HEK293 (cell line): ENCODE measurements around the gene SLC25A1.

Source experiments
- CTCF ChIA-PET: fragments of 350-600 bp; formaldehyde crosslinking; extraction: SDS; loops from one replicate; lab custom pipeline; 2021; ENCODE audit warnings: antibody characterized with exemption; lab: Yijun Ruan, JAX
- POLR2A ChIA-PET: fragments of 300-600 bp; formaldehyde crosslinking; extraction: SDS; loops from one replicate; lab custom pipeline; 2020; ENCODE audit warnings: antibody characterized with exemption, inconsistent platforms; lab: Yijun Ruan, JAX
- H3K27ac ChIP-seq: fragments of 200-500 bp; sonication (Bioruptor generic); 2 replicates; pipeline ENCODE4 v1.5.1; 2014; ENCODE audit warnings: low read depth, low read length, control low read depth, inconsistent platforms; ENCODE audit errors: extremely low read depth
- H3K36me3 ChIP-seq, 2 experiments: fragments of 200-500 bp in 1 of 2; sonication (Bioruptor generic) in 1 of 2; 1 replicate in 1 of 2; 2 replicates in 1 of 2; pipeline ENCODE4 v1.5.1; 2014 to 2017; ENCODE audit warnings: inconsistent platforms in 2 of 2, low read length in 2 of 2; ENCODE audit not compliant: control insufficient read depth in 2 of 2, insufficient read depth in 1 of 2
- H3K4me1 ChIP-seq: fragments of 200-500 bp; sonication (Bioruptor generic); 2 replicates; pipeline ENCODE4 v1.5.1; 2014; ENCODE audit warnings: mild to moderate bottlenecking, low read length, inconsistent platforms; ENCODE audit not compliant: control insufficient read depth, insufficient read depth
- H3K4me3 ChIP-seq: 2 replicates; pipeline ENCODE4 v1.5.1; 2011; ENCODE audit warnings: low read depth, mild to moderate bottlenecking, control low read depth, low read length, moderate library complexity
- H3K9me3 ChIP-seq: fragments of 200-500 bp; sonication (Bioruptor generic); 2 replicates; pipeline ENCODE4 v1.5.1; 2014; ENCODE audit warnings: low read depth, low read length, inconsistent platforms; ENCODE audit not compliant: control insufficient read depth, insufficient read depth
- BCL11B ChIP-seq: fragments of 450-650 bp; formaldehyde crosslinking; IDR thresholded peaks from 2 replicates; pipeline ENCODE4 v1.5.1; 2016; ENCODE audit warnings: low read depth, missing biosample characterization, missing genetic modification characterization
- EGR2 ChIP-seq: fragments of 450-650 bp; formaldehyde crosslinking; IDR thresholded peaks from 2 replicates; pipeline ENCODE4 v1.5.1; 2016; ENCODE audit warnings: low read depth, missing biosample characterization, missing genetic modification characterization
- GLI4 ChIP-seq: fragments of 450-650 bp; formaldehyde crosslinking; IDR thresholded peaks from 2 replicates; pipeline ENCODE4 v1.5.1; 2016; ENCODE audit warnings: missing biosample characterization, missing genetic modification characterization
- MYNN ChIP-seq: fragments of 450-650 bp; formaldehyde crosslinking; IDR thresholded peaks from 2 replicates; pipeline ENCODE4 v1.5.1; 2016; ENCODE audit warnings: missing biosample characterization, missing genetic modification characterization, borderline replicate concordance
- PRDM1 ChIP-seq: fragments of 450-650 bp; formaldehyde crosslinking; IDR thresholded peaks from 2 replicates; pipeline ENCODE4; 2016; ENCODE audit warnings: missing biosample characterization, missing genetic modification characterization
- ZFP3 ChIP-seq: fragments of 450-650 bp; formaldehyde crosslinking; IDR thresholded peaks from 2 replicates; pipeline ENCODE4 v1.5.1; 2016; ENCODE audit warnings: low read depth, missing biosample characterization, missing genetic modification characterization
- ZNF112 ChIP-seq: fragments of 450-650 bp; formaldehyde crosslinking; IDR thresholded peaks from 2 replicates; pipeline ENCODE4 v1.5.0; 2017; ENCODE audit warnings: missing biosample characterization, missing genetic modification characterization
- ZNF121 ChIP-seq: fragments of 450-650 bp; formaldehyde crosslinking; IDR thresholded peaks from 2 replicates; pipeline ENCODE4 v1.5.1; 2016; ENCODE audit warnings: missing biosample characterization, missing genetic modification characterization
- ZNF140 ChIP-seq: fragments of 450-650 bp; formaldehyde crosslinking; IDR thresholded peaks from 2 replicates; pipeline ENCODE4 v1.5.1; 2016; ENCODE audit warnings: missing biosample characterization, missing genetic modification characterization
- ZNF148 ChIP-seq: fragments of 450-650 bp; formaldehyde crosslinking; IDR thresholded peaks from 2 replicates; pipeline ENCODE4 v1.5.0; 2017; ENCODE audit warnings: missing biosample characterization, missing genetic modification characterization, borderline replicate concordance
- ZNF155 ChIP-seq: fragments of 450-650 bp; formaldehyde crosslinking; IDR thresholded peaks from 2 replicates; pipeline ENCODE4 v1.5.1; 2016; ENCODE audit warnings: missing biosample characterization, missing genetic modification characterization
- ZNF175 ChIP-seq: fragments of 450-650 bp; formaldehyde crosslinking; IDR thresholded peaks from 2 replicates; pipeline ENCODE4 v1.5.1; 2016; ENCODE audit warnings: missing biosample characterization, missing genetic modification characterization
- ZNF184 ChIP-seq: fragments of 450-650 bp; IDR thresholded peaks from 2 replicates; pipeline ENCODE4 v1.5.1; 2018; ENCODE audit warnings: missing biosample characterization, mild to moderate bottlenecking, missing genetic modification characterization
- ZNF19 ChIP-seq: fragments of 450-650 bp; formaldehyde crosslinking; IDR thresholded peaks from 2 replicates; pipeline ENCODE4; 2016; ENCODE audit warnings: missing biosample characterization, missing genetic modification characterization, low read depth
- ZNF202 ChIP-seq: fragments of 450-650 bp; formaldehyde crosslinking; IDR thresholded peaks from 2 replicates; pipeline ENCODE4 v1.5.1; 2016; ENCODE audit warnings: missing biosample characterization, missing genetic modification characterization, borderline replicate concordance
- ZNF266 ChIP-seq: fragments of 450-650 bp; formaldehyde crosslinking; IDR thresholded peaks from 2 replicates; pipeline ENCODE4 v1.5.1; 2016; ENCODE audit warnings: missing biosample characterization, missing genetic modification characterization, low read depth
- ZNF274 ChIP-seq, 2 experiments: fragments of 200-500 bp in 1 of 2; fragments of 450-650 bp in 1 of 2; sonication (Bioruptor generic) in 1 of 2; formaldehyde crosslinking in 1 of 2; IDR thresholded peaks; 2 replicates each; pipeline versions ENCODE4 v1.5.1 to v1.6.1; 2014 to 2016; ENCODE audit warnings: borderline replicate concordance in 1 of 2, inconsistent platforms in 1 of 2, low read length in 1 of 2, missing biosample characterization in 1 of 2, missing genetic modification characterization in 1 of 2
- ZNF501 ChIP-seq: fragments of 450-650 bp; formaldehyde crosslinking; IDR thresholded peaks from 2 replicates; pipeline ENCODE4 v1.5.1; 2016; ENCODE audit warnings: missing biosample characterization, missing genetic modification characterization
- ZNF530 ChIP-seq: fragments of 450-650 bp; formaldehyde crosslinking; IDR thresholded peaks from 2 replicates; pipeline ENCODE4 v1.5.1; 2016; ENCODE audit warnings: low read depth, missing biosample characterization, missing genetic modification characterization
- ZNF548 ChIP-seq: fragments of 450-650 bp; formaldehyde crosslinking; IDR thresholded peaks from 2 replicates; pipeline ENCODE4 v1.5.1; 2016; ENCODE audit warnings: missing biosample characterization, missing genetic modification characterization
- ZNF654 ChIP-seq: fragments of 450-650 bp; formaldehyde crosslinking; IDR thresholded peaks from 2 replicates; pipeline ENCODE4 v1.5.1; 2016; ENCODE audit warnings: low read depth, missing biosample characterization, missing genetic modification characterization
- TF ChIP-seq, protein P1 (sequence below): fragments of 450-650 bp; formaldehyde crosslinking; IDR thresholded peaks from 2 replicates; pipeline ENCODE4 v1.5.1; 2016; ENCODE audit warnings: missing biosample characterization, missing genetic modification characterization
- TF ChIP-seq, protein P2 (sequence below): fragments of 450-650 bp; formaldehyde crosslinking; IDR thresholded peaks from 2 replicates; pipeline ENCODE4 v1.5.1; 2016; ENCODE audit warnings: missing biosample characterization, missing genetic modification characterization
- TF ChIP-seq, protein P3 (sequence below): fragments of 450-650 bp; formaldehyde crosslinking; IDR thresholded peaks from 2 replicates; pipeline ENCODE4 v1.5.1; 2016; ENCODE audit warnings: missing biosample characterization, missing genetic modification characterization

Gene SLC25A1

GRCh38 chr22:19226428-19226827, 47.9 kb upstream of the SLC25A1 start:
- Histone ChIP-seq H3K9me3 (no peaks in the 10 kb centered on the region), H3K4me1 (no peaks in the 10 kb centered on the region), H3K4me3 (no peak overlapping the region), H3K27ac (no peak overlapping the region), H3K36me3 (peaks cover 0 to 83% of the 10 kb centered on the region in 2 experiments; a peak in 1 of 3 replicates)
- ChIA-PET POLR2A (no interaction called here), CTCF (no interaction called here)
- TF ChIP-seq MYNN (tag by site-specific recombination) (no peak), ZNF121 (tag by site-specific recombination) (no peak), ZNF501 (no peak), PRDM1 (tag by site-specific recombination) (no peak), ZNF274 (IDR thresholded peaks at IDR 0.05; ENCODE audit: low read length) (no peak), ZNF274 (tag by site-specific recombination; IDR thresholded peaks at IDR 0.05; ENCODE audit: borderline replicate concordance) (no peak), ZNF548 (tag by site-specific recombination) (no peak), ZNF266 (tag by site-specific recombination) (no peak)
- TF ChIP-seq, protein P1, sequence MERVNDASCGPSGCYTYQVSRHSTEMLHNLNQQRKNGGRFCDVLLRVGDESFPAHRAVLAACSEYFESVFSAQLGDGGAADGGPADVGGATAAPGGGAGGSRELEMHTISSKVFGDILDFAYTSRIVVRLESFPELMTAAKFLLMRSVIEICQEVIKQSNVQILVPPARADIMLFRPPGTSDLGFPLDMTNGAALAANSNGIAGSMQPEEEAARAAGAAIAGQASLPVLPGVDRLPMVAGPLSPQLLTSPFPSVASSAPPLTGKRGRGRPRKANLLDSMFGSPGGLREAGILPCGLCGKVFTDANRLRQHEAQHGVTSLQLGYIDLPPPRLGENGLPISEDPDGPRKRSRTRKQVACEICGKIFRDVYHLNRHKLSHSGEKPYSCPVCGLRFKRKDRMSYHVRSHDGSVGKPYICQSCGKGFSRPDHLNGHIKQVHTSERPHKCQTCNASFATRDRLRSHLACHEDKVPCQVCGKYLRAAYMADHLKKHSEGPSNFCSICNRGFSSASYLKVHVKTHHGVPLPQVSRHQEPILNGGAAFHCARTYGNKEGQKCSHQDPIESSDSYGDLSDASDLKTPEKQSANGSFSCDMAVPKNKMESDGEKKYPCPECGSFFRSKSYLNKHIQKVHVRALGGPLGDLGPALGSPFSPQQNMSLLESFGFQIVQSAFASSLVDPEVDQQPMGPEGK, result no peak
- TF ChIP-seq, protein P2, sequence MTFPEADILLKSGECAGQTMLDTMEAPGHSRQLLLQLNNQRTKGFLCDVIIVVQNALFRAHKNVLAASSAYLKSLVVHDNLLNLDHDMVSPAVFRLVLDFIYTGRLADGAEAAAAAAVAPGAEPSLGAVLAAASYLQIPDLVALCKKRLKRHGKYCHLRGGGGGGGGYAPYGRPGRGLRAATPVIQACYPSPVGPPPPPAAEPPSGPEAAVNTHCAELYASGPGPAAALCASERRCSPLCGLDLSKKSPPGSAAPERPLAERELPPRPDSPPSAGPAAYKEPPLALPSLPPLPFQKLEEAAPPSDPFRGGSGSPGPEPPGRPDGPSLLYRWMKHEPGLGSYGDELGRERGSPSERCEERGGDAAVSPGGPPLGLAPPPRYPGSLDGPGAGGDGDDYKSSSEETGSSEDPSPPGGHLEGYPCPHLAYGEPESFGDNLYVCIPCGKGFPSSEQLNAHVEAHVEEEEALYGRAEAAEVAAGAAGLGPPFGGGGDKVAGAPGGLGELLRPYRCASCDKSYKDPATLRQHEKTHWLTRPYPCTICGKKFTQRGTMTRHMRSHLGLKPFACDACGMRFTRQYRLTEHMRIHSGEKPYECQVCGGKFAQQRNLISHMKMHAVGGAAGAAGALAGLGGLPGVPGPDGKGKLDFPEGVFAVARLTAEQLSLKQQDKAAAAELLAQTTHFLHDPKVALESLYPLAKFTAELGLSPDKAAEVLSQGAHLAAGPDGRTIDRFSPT (tag by site-specific recombination), result no peak

DNA sequence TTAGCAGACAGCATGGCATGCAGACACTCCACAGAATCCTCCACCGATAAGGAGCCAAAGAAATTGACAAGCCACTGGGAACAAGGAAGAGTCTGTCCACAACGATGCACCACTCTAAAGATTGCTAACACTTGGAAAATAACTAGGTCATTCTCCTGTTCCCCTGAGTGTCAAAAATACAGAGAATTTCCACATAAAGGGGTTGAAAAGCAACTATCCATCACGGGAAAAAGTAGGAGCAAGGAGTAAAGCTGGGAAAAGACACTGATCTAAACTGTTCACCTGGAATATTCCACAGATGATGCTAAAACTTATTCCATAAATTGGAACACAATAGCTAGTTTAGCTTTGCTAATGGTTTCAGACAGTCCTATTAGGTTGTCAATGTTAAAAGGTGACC, 47.0 kb upstream of the SLC25A1 start:
- H3K36me3 ChIP-seq, result peaks cover 0 to 84% of the 10 kb centered on the region in 2 experiments; a peak in 1 of 3 replicates
- H3K9me3 ChIP-seq, result no peaks in the 10 kb centered on the region
- ChIA-PET CTCF (no interaction called here), POLR2A (no interaction called here)
- H3K4me1 ChIP-seq, result no peaks in the 10 kb centered on the region
- no peak overlapping the region for H3K27ac ChIP-seq
- no peak for TF ChIP-seq ZNF155 (tag by site-specific recombination)
- no peak for TF ChIP-seq ZFP3 (tag by site-specific recombination)
- no peak overlapping the region for H3K4me3 ChIP-seq

- Histone ChIP-seq H3K9me3 (no peaks in the 10 kb centered on the region), H3K36me3 (peaks cover 0 to 86% of the 10 kb centered on the region in 2 experiments; a peak in 1 of 3 replicates), H3K4me3 (no peak overlapping the region), H3K27ac (no peak overlapping the region), H3K4me1 (no peaks in the 10 kb centered on the region)
- TF ChIP-seq ZNF654, result no peak
- TF ChIP-seq EGR2 (tag by site-specific recombination), result no peak
- TF ChIP-seq GLI4 (tag by site-specific recombination), result no peak
- TF ChIP-seq ZNF175 (tag by site-specific recombination), result no peak
- no peak for TF ChIP-seq ZNF530 (tag by site-specific recombination)
- TF ChIP-seq BCL11B (tag by site-specific recombination), result no peak
- no peak for TF ChIP-seq ZNF140
- TF ChIP-seq ZNF202 (tag by site-specific recombination), result no peak
- TF ChIP-seq PRDM1 (tag by site-specific recombination), result no peak
- TF ChIP-seq ZNF112 (tag by site-specific recombination), result no peak
- TF ChIP-seq ZNF148, result no peak
- TF ChIP-seq, protein P3, sequence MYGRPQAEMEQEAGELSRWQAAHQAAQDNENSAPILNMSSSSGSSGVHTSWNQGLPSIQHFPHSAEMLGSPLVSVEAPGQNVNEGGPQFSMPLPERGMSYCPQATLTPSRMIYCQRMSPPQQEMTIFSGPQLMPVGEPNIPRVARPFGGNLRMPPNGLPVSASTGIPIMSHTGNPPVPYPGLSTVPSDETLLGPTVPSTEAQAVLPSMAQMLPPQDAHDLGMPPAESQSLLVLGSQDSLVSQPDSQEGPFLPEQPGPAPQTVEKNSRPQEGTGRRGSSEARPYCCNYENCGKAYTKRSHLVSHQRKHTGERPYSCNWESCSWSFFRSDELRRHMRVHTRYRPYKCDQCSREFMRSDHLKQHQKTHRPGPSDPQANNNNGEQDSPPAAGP (tag by site-specific recombination), result no peak
- no peak for TF ChIP-seq ZNF184 (tag by site-specific recombination)
- TF ChIP-seq ZNF19 (tag by site-specific recombination), result no peak
- CTCF ChIA-PET, result no interaction called here
- POLR2A ChIA-PET, result no interaction called here
Measured at GRCh38 chr22:19224985-19225384, 46.4 kb upstream of the SLC25A1 start.
